ENCODE results near the gene SPTB. TPM values are rescaled to one million over a fixed set of nuclear protein-coding genes. Genes with fewer than 3 reads are reported as not detected.
A peak's percentile ranks its signal among the peaks of the same experiment; 100 is the strongest.

SPTB gene
- total RNA-seq, 1 experiment from 2014 or later, result 2.3 TPM

- H2BK12ac ChIP-seq (ENCODE audit: insufficient read length, low read depth, low read length), result no peak overlapping the region
- H3K56ac ChIP-seq (ENCODE audit: insufficient read length, low read depth, low read length), result no peak overlapping the region
- H3K18ac ChIP-seq (ENCODE audit: insufficient read length, low read depth, low read length), result no peak overlapping the region
- H2BK120ac ChIP-seq (ENCODE audit: low read depth, low read length, poor library complexity, severe bottlenecking), result no peak overlapping the region
- no CpG with 5 or more reads among the region's 24 CpGs for WGBS (ENCODE audit: extremely low coverage, insufficient read length, low lambda C conversion rate)
- no peaks in the 10 kb centered on the region for H3K4me1 ChIP-seq (ENCODE audit: insufficient read depth, low read length)
- no peak for TF ChIP-seq CTCF (conservative IDR thresholded peaks at IDR 0.05)
- no peak overlapping the region for H2BK20ac ChIP-seq (ENCODE audit: low read depth, low read length, poor library complexity, severe bottlenecking)
- H3K4ac ChIP-seq (ENCODE audit: low read depth, low read length), result no peak overlapping the region
- H4K91ac ChIP-seq (ENCODE audit: insufficient read length, low read depth, low read length), result no peak overlapping the region
- H3K9me3 ChIP-seq (ENCODE audit: control insufficient read depth, low read depth, low read length), result no peaks in the 10 kb centered on the region
- no peaks in the 10 kb centered on the region for H3K27me3 ChIP-seq (ENCODE audit: insufficient read depth, low read length)
- H3K79me1 ChIP-seq (ENCODE audit: insufficient read depth, low read depth, low read length, poor library complexity, severe bottlenecking), result no peaks in the 10 kb centered on the region
- no peak overlapping the region for H4K5ac ChIP-seq (ENCODE audit: insufficient read length, low read depth, low read length)
- no peak overlapping the region for H3K27ac ChIP-seq (ENCODE audit: insufficient read length, low read depth, low read length)
- H2BK5ac ChIP-seq (ENCODE audit: insufficient read length, low read length), result no peak overlapping the region
- H2AK5ac ChIP-seq (ENCODE audit: insufficient read length, low read length), result no peak overlapping the region
- no peaks in the 10 kb centered on the region for H3K9me3 Mint-ChIP-seq
- H3K14ac ChIP-seq (ENCODE audit: insufficient read depth, low read length), result no peak overlapping the region
- H4K20me1 ChIP-seq (ENCODE audit: control insufficient read depth, insufficient read depth, insufficient read length), result peaks cover 4% of the 10 kb centered on the region
- H3K4me3 Mint-ChIP-seq, result no peak overlapping the region
- H3T11ph ChIP-seq (ENCODE audit: low read length), result no peak overlapping the region
- H3K4me2 ChIP-seq (ENCODE audit: insufficient read depth, insufficient read length, low read length), result no peak overlapping the region
- no peak overlapping the region for H3K23ac ChIP-seq (ENCODE audit: insufficient read length, low read depth, low read length)
- H2AFZ ChIP-seq (ENCODE audit: low read length), result no peak overlapping the region
- no peak overlapping the region; the same call in 1 of the 2 replicates for H2BK15ac ChIP-seq (ENCODE audit: low read depth, low read length)
- H3K23me2 ChIP-seq (ENCODE audit: insufficient read length, low read depth, low read length, poor library complexity, severe bottlenecking), result no peaks in the 10 kb centered on the region
- DNase-seq, result no peak
- no peaks in the 10 kb centered on the region for H3K79me2 ChIP-seq (ENCODE audit: insufficient read depth, low read length)
- H3K27me3 Mint-ChIP-seq (ENCODE audit: low read depth), result peaks cover 3% of the 10 kb centered on the region; the same call in 1 of the 2 replicates
- peaks cover 15 to 17% of the 10 kb centered on the region in 2 experiments for H3K4me1 Mint-ChIP-seq
- peak overlapping the region in 1 of 3 experiments; percentile 91; a peak in 2 of 7 replicates for H3K27ac Mint-ChIP-seq
- no peak overlapping the region for H3K9ac ChIP-seq (ENCODE audit: extremely low read depth, insufficient read length, low read length)
- no peak overlapping the region for H4K8ac ChIP-seq (replicated peaks; ENCODE audit: insufficient read length, low read depth, low read length)
- no peaks in the 10 kb centered on the region for H3K36me3 Mint-ChIP-seq (ENCODE audit: insufficient read depth in 1 of 3, low read depth in 3 of 3)
Observed at GRCh38 chr14:64786296-64787149, 93.2 kb downstream of the SPTB start.
